ENCODE data around the gene CAPZB.

The CAPZB gene

DNA sequence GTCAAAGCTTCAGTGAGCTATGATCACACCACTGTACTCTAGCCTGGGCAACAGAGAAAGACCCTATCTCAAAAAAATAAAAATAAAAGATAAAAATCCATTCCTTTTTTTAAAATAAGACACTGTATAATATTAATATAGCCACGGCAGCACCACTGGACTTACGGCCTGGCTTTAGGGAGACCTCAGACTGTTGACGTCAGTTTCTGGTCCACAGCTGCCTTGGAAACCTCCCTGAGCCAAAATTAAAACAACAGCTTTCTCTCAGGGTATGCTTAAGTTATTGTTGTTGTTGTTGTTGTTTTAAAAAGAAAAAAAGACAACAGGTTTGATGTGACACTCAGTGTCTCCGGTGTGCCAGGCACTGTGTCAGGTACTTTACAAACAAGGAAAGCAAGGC, 42.0 kb downstream of the CAPZB start:
- H3K4me3 ChIP-seq: no peak overlapping the region
- H3K27ac ChIP-seq: no peak overlapping the region
- H3K36me3 ChIP-seq (ENCODE audit: insufficient read depth, low read length): no peaks in the 10 kb centered on the region
- no peak overlapping the region for H3K9ac ChIP-seq (ENCODE audit: insufficient read length)
- no peak for TF ChIP-seq EZH2 (IDR thresholded peaks at IDR 0.05)
- no peak for TF ChIP-seq FOXP2 (optimal IDR thresholded peaks at IDR 0.05; ENCODE audit: control extremely low read depth, extremely low read length, insufficient read depth)
- TF ChIP-seq POLR2AphosphoS5 (IDR thresholded peaks at IDR 0.05; ENCODE audit: borderline replicate concordance, low read depth, low read length): no peak
- no peaks in the 10 kb centered on the region for H3K9me3 ChIP-seq (ENCODE audit: low read depth, low read length)
- no peak for DNase-seq (ENCODE audit: low read depth, low spot score)

DNA sequence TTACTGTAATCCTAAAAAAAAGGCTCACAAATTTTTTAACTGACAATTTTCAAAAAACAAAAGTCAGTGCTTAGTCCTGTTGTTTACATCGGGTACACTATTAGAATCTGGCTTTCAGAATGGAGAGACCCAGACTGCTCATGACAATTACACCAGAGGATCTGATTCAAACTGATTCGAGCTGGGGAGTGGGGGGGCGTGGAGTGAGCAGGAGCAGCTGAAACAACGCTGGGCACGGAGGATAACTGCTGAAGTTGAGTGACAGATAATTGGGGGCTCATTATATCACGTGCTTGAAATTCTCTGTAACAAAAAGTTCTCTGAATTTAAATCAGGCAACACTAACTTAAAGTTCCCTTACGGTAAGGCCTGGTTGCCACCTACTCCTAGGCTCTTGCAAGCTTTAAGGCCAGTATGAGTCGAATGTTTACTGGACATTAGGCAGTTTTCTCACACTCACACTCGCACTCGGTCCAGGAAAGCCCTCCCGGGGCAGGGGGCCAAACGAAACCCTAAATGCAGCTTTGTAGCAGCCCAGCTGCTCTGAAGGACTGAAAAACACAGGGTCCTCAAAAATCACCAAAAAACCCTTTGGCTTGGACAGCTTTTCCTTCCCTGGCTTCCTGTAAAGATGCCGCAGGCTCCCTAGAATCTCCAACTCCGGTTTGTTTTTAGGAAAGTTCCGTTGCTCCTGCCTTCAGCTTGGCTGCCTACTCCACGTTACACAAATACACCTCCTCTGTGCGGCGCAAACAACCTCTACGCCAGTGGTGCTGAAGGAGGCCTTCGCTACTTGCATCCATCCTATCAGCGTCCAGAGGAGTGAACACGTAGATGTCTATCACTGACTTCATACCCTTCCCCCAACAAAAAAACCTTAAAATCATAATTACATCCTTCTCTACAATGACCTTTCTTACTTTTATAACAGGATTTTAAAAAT, 42.9 kb downstream of the CAPZB start:
- Histone ChIP-seq H3K4me3 (no peak overlapping the region), H3K9ac (ENCODE audit: insufficient read length) (no peak overlapping the region), H3K27ac (no peak overlapping the region), H3K36me3 (ENCODE audit: insufficient read depth, low read length) (no peaks in the 10 kb centered on the region), H3K9me3 (ENCODE audit: low read depth, low read length) (no peaks in the 10 kb centered on the region)
- DNase-seq (ENCODE audit: low read depth, low spot score): no peak
- TF ChIP-seq EZH2 (IDR thresholded peaks at IDR 0.05) (no peak), FOXP2 (optimal IDR thresholded peaks at IDR 0.05; ENCODE audit: control extremely low read depth, extremely low read length, insufficient read depth) (no peak), POLR2AphosphoS5 (IDR thresholded peaks at IDR 0.05; ENCODE audit: borderline replicate concordance, low read depth, low read length) (no peak)

DNA sequence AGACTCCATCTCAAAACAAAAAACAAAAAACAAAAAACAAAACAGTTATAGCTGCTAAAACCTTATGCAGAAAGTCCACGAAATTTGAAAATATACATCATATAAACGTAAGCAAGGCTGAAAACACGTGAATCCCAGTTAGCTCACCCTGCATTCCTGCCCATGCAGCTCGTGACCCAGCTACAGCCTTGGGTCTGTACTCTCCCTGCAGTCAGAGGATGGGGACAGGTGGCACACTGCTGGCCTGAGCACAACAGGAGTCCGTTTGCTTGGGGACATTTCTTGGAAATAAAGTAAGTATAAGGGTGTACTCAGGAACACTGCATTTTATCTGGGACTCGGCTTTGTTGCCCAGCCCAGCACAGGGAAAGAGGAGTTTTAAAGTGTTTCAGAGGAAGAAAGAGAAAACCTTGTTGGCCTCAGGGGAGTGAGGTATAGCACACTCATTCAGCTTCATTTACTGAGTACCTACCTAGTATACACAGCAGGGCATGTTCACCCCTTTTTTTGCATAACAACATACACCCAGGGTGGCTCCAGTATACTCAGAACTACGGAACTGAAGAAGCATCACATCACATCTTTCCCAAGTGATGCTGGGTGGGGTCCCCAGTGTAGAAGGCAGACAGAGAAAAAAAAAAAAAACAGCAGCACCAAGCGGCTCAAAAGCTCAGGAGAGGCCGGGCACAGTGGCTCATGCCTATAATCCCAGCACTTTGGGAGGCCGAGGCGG, 44.1 kb downstream of the CAPZB start:
- TF ChIP-seq POLR2AphosphoS5 (IDR thresholded peaks at IDR 0.05; ENCODE audit: borderline replicate concordance, low read depth, low read length) (no peak), EZH2 (IDR thresholded peaks at IDR 0.05) (no peak), FOXP2 (optimal IDR thresholded peaks at IDR 0.05; ENCODE audit: control extremely low read depth, extremely low read length, insufficient read depth) (no peak)
- no peak overlapping the region for H3K9ac ChIP-seq (ENCODE audit: insufficient read length)
- H3K27ac ChIP-seq: no peak overlapping the region
- no peak overlapping the region for H3K4me3 ChIP-seq
- H3K9me3 ChIP-seq (ENCODE audit: low read depth, low read length): no peaks in the 10 kb centered on the region
- H3K36me3 ChIP-seq (ENCODE audit: insufficient read depth, low read length): no peaks in the 10 kb centered on the region
- no peak for DNase-seq (ENCODE audit: low read depth, low spot score)

DNA sequence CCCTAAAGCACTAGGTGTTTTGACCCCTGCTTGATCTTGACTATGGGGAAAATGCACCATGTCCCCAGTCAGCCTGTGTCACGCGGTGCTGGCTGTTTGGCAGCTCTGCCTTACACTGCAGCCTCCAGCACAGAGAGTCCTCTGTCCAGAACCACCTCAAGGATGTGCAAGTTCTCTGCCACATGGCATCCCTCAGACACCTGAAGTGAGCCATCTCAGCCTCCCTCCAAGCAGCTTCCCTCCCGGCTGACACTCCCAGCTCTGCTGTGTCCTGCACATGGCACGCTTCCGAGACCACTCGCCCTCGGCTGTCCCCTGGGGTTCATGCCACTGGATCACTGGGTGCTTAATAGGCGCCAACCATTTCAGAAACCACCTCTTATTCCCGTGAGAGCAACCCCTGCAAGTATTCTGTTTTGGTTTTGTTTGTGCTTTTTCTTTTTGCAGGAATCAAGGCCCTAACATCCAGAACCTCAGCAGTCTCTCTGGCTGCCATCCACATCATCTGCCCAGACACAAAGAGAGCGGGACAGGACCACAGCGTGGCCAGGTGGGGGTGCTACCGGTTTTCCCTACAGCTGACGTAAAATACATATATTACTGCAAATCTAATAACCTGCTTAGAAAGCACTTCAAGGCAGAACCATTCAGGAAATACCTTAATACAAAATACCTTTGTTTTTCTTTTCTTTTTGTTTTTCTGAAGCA, 45.7 kb downstream of the CAPZB start:
- Histone ChIP-seq H3K27ac (no peak overlapping the region), H3K9ac (ENCODE audit: insufficient read length) (no peak overlapping the region), H3K9me3 (ENCODE audit: low read depth, low read length) (no peaks in the 10 kb centered on the region), H3K4me3 (no peak overlapping the region), H3K36me3 (ENCODE audit: insufficient read depth, low read length) (no peaks in the 10 kb centered on the region)
- no peak for DNase-seq (ENCODE audit: low read depth, low spot score)
- TF ChIP-seq FOXP2 (optimal IDR thresholded peaks at IDR 0.05; ENCODE audit: control extremely low read depth, extremely low read length, insufficient read depth): no peak

DNA sequence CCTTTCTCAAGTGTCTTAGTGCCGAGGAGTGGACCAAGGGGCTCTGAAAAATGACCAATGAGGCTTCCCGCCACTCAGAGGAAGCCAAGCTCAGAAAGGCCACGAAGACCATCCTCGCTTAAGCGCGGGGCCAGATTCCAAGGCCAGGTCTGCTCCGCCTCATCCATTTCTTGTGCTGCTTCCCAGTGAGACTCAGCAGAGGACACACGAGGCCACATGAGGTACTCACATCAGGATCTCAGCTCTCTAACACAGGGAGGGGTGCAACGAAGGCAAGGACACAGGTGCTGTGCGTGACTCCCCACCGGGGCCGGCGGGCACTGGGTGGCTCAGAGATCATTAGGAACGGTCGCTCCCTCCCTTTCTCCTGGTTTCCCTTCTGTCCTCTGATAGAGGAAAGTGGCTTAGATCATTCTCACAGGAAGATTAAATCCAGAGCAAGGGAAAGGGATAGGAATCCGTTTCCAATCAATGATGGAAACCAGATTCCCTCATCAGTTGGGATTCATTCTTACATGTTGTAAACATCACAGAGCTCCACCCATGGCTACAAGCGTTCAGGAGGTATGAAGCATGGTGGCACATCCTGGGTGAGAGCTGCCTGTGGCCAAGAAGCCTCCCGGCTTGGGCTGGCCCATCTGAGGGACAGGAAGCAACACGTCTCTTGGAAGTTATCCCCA, 46.7 kb downstream of the CAPZB start:
- H3K36me3 ChIP-seq (ENCODE audit: insufficient read depth, low read length): no peaks in the 10 kb centered on the region
- no peak overlapping the region for H3K9ac ChIP-seq (ENCODE audit: insufficient read length)
- no peak for TF ChIP-seq POLR2AphosphoS5 (IDR thresholded peaks at IDR 0.05; ENCODE audit: borderline replicate concordance, low read depth, low read length)
- TF ChIP-seq FOXP2 (optimal IDR thresholded peaks at IDR 0.05; ENCODE audit: control extremely low read depth, extremely low read length, insufficient read depth): no peak
- no peak for TF ChIP-seq EZH2 (IDR thresholded peaks at IDR 0.05)
- peak overlapping the region; percentile 30; the same call in 1 of the 2 replicates for H3K27ac ChIP-seq
- no peaks in the 10 kb centered on the region for H3K9me3 ChIP-seq (ENCODE audit: low read depth, low read length)
- DNase-seq (ENCODE audit: low read depth, low spot score): no peak
- no peak overlapping the region for H3K4me3 ChIP-seq

DNA sequence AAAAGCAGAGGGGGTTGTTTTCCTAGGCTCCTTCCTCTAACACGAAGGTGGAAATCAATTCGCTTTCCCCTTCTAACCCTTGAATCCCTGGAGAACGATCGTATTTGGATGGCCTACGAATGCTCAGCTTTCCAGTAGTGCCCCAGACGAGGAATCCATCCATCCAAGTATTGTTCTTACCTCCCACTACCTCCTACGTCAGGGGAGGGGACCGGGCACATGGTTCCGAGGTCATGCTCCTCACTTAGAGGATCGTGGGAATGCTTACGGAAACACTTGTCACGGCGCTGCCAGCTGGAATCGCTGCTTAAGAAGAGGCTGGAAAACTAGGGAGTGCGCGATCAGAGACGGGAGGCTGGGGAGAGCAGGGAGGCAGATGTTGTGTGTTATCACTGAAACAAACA, 47.4 kb downstream of the CAPZB start:
- Histone ChIP-seq H3K9me3 (ENCODE audit: low read depth, low read length) (no peaks in the 10 kb centered on the region), H3K4me3 (no peak overlapping the region), H3K27ac (peak overlapping the region; percentile 30; the same call in 1 of the 2 replicates), H3K36me3 (ENCODE audit: insufficient read depth, low read length) (no peaks in the 10 kb centered on the region), H3K9ac (ENCODE audit: insufficient read length) (no peak overlapping the region)
- TF ChIP-seq POLR2AphosphoS5 (IDR thresholded peaks at IDR 0.05; ENCODE audit: borderline replicate concordance, low read depth, low read length) (no peak), FOXP2 (optimal IDR thresholded peaks at IDR 0.05; ENCODE audit: control extremely low read depth, extremely low read length, insufficient read depth) (no peak), EZH2 (IDR thresholded peaks at IDR 0.05) (no peak)
- DNase-seq (ENCODE audit: low read depth, low spot score): no peak

DNA sequence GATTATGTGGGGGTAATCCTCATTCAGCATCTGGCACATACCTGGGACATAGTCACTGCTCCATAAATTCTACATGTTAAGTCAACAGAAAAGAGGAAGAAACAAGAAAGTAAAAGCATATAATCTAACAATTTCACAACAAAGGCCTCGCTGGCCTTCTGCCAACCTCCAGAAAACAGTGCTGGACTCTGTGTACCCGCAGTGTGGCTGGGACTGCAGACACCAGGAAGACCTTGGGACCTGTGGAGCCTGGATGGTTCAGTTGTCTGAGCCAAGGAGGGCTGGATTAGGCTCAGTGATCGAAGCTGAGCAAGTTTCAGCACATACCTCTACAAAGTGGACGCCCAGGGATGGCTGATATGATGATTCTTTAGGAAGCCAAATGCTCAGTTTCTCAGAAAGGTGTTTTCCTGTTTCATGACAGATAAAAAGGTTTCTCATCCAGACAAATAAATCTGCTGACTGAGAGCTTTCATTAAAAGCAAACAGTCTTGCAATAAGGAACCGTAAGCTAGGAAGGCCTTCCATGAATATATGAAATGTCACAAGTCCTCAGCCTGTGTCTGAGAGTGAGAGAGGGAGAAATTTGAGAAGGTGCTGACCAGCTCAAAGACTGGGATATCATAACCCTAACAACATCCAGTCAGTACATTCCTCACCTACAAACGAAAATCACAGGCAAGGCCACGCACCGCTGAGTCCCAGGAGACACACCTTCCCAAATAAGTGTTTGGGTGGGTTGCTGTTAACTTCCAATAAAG, 48.4 kb downstream of the CAPZB start:
- no peak overlapping the region for H3K9ac ChIP-seq (ENCODE audit: insufficient read length)
- no peak for DNase-seq (ENCODE audit: low read depth, low spot score)
- no peak overlapping the region for H3K4me3 ChIP-seq
- no peaks in the 10 kb centered on the region for H3K36me3 ChIP-seq (ENCODE audit: insufficient read depth, low read length)
- H3K27ac ChIP-seq: no peak overlapping the region
- H3K9me3 ChIP-seq (ENCODE audit: low read depth, low read length): no peaks in the 10 kb centered on the region
- TF ChIP-seq FOXP2 (optimal IDR thresholded peaks at IDR 0.05; ENCODE audit: control extremely low read depth, extremely low read length, insufficient read depth) (no peak), POLR2AphosphoS5 (IDR thresholded peaks at IDR 0.05; ENCODE audit: borderline replicate concordance, low read depth, low read length) (no peak), EZH2 (IDR thresholded peaks at IDR 0.05) (no peak)

All from SK-N-MC (cell line).